Measurements from ENCODE around the gene TTLL9.
A peak's percentile ranks its signal among the peaks of the same experiment; 100 is the strongest.

Gene TTLL9

DNA sequence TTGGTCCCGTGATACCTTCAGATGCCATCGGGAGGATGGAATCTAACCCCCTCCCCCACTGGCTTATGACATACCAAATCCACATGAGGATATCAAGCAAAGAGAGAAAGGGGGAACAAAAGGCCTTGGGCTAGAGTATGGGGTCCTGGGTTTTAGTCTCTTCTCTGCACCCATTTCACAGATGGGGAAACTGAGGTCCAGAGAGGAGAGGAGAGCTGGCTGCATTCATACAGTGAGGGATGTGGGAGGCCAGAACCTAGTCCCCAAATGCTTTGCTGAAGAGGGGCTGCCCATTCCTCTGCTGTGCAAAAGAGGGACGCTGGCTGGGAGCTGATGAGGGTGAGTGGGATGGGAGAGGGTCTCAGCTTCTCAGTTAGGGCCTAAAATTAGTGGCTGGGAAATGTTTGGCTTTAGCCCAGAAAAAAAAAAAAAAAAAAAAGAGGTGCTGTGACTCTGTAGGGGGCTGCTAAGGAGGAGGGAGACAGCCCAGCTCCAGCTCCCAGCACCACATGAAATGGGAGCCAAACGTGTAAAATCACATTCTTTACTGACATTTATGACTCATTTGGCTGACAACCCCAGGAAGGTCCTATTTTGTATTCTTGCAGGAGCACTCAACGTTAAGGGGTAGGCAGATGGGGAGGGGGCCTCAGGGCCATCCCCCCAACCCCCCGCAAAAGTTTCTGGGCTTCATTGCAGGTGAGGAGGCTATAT lies 109.4 kb downstream of the TTLL9 start:
- no peak for TF ChIP-seq SIN3A (IDR thresholded peaks at IDR 0.05; ENCODE audit: borderline replicate concordance, insufficient read depth, low read length)
- no peak for TF ChIP-seq FOXP2 (optimal IDR thresholded peaks at IDR 0.05; ENCODE audit: borderline replicate concordance, extremely low read depth, extremely low read length, insufficient read depth)
- TF ChIP-seq POLR2AphosphoS5 (IDR thresholded peaks at IDR 0.05; ENCODE audit: low read depth, low read length): no peak
- TF ChIP-seq TAF1 (IDR thresholded peaks at IDR 0.05; ENCODE audit: borderline replicate concordance, insufficient read depth, low read length): no peak

- TF ChIP-seq SIN3A (IDR thresholded peaks at IDR 0.05; ENCODE audit: borderline replicate concordance, insufficient read depth, low read length): no peak
- TF ChIP-seq, protein P1, sequence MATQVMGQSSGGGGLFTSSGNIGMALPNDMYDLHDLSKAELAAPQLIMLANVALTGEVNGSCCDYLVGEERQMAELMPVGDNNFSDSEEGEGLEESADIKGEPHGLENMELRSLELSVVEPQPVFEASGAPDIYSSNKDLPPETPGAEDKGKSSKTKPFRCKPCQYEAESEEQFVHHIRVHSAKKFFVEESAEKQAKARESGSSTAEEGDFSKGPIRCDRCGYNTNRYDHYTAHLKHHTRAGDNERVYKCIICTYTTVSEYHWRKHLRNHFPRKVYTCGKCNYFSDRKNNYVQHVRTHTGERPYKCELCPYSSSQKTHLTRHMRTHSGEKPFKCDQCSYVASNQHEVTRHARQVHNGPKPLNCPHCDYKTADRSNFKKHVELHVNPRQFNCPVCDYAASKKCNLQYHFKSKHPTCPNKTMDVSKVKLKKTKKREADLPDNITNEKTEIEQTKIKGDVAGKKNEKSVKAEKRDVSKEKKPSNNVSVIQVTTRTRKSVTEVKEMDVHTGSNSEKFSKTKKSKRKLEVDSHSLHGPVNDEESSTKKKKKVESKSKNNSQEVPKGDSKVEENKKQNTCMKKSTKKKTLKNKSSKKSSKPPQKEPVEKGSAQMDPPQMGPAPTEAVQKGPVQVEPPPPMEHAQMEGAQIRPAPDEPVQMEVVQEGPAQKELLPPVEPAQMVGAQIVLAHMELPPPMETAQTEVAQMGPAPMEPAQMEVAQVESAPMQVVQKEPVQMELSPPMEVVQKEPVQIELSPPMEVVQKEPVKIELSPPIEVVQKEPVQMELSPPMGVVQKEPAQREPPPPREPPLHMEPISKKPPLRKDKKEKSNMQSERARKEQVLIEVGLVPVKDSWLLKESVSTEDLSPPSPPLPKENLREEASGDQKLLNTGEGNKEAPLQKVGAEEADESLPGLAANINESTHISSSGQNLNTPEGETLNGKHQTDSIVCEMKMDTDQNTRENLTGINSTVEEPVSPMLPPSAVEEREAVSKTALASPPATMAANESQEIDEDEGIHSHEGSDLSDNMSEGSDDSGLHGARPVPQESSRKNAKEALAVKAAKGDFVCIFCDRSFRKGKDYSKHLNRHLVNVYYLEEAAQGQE (IDR thresholded peaks at IDR 0.05; ENCODE audit: insufficient read depth in 1 of 2, low read depth in 2 of 2, low read length in 2 of 2): peak; percentile 31 to 62; a peak in 1 of 4 replicates
These were observed 111.3 kb downstream of the TTLL9 start for GRCh38 chr20:31981784-31982183.

- no peak for TF ChIP-seq POLR2AphosphoS5 (IDR thresholded peaks at IDR 0.05; ENCODE audit: low read depth, low read length)
- TF ChIP-seq, protein P1 (IDR thresholded peaks at IDR 0.05; ENCODE audit: insufficient read depth in 1 of 2, low read depth in 2 of 2, low read length in 2 of 2): no peak
- TF ChIP-seq TAF1 (IDR thresholded peaks at IDR 0.05; ENCODE audit: borderline replicate concordance, insufficient read depth, low read length): no peak
- no peak for TF ChIP-seq SIN3A (IDR thresholded peaks at IDR 0.05; ENCODE audit: borderline replicate concordance, insufficient read depth, low read length)
- no peak for TF ChIP-seq FOXP2 (optimal IDR thresholded peaks at IDR 0.05; ENCODE audit: borderline replicate concordance, extremely low read depth, extremely low read length, insufficient read depth)
These were observed 114.6 kb downstream of the TTLL9 start for GRCh38 chr20:31984981-31985471.

DNA sequence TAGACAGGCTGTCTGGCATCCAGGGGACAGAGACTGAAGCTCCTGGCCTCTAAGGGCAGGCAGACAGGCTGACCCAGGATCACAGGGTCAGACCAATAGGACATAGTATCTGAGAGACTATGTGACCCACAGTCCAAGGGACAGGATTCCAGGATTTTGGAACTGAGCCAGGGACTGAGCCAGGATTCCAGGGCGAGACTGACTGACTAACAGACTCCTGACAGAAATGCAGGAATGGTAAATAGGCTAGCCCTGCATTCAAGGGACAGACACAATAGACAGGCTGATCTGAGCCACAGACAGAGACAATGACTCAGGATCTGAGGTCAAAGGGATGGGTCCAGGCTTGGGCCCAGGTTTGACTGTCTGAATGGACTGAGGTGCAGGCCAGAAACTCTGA lies 117.3 kb downstream of the TTLL9 start:
- TF ChIP-seq POLR2AphosphoS5 (IDR thresholded peaks at IDR 0.05; ENCODE audit: low read depth, low read length): no peak
- TF ChIP-seq TAF1 (IDR thresholded peaks at IDR 0.05; ENCODE audit: borderline replicate concordance, insufficient read depth, low read length): no peak
- no peak for TF ChIP-seq FOXP2 (optimal IDR thresholded peaks at IDR 0.05; ENCODE audit: borderline replicate concordance, extremely low read depth, extremely low read length, insufficient read depth)

DNA sequence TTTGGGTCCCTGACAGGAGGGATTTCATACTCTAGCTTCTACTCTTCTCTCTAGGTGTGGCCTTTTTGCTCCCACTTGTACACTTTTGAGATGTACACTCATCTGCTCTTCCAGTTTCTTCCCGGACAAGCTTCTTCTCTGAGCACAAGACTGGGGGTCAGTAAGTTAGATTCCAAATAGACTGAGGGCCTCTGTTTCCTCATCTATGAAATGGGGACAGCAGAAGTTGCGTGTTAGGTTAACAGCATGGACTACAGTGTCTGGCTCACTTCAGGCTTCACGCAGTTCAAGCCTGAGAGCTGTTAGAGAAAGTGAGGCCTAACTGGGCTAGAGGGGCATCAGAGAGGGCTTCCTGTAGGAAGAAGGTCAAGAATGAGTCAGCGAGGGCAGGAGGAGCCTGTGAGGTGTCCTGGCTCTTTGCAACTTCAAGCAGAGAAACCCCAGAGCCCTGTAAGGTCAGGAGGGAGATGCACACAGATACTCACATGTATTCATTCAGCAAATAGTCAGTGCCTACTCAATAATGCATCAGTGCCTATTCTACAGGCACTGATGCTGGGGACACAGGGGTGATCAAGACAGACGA lies 118.1 kb downstream of the TTLL9 start:
- TF ChIP-seq POLR2AphosphoS5 (IDR thresholded peaks at IDR 0.05; ENCODE audit: low read depth, low read length) (no peak), FOXP2 (optimal IDR thresholded peaks at IDR 0.05; ENCODE audit: borderline replicate concordance, extremely low read depth, extremely low read length, insufficient read depth) (no peak), TAF1 (IDR thresholded peaks at IDR 0.05; ENCODE audit: borderline replicate concordance, insufficient read depth, low read length) (no peak), SIN3A (IDR thresholded peaks at IDR 0.05; ENCODE audit: borderline replicate concordance, insufficient read depth, low read length) (no peak)
- TF ChIP-seq, protein P1 (IDR thresholded peaks at IDR 0.05; ENCODE audit: insufficient read depth in 1 of 2, low read depth in 2 of 2, low read length in 2 of 2): no peak

DNA sequence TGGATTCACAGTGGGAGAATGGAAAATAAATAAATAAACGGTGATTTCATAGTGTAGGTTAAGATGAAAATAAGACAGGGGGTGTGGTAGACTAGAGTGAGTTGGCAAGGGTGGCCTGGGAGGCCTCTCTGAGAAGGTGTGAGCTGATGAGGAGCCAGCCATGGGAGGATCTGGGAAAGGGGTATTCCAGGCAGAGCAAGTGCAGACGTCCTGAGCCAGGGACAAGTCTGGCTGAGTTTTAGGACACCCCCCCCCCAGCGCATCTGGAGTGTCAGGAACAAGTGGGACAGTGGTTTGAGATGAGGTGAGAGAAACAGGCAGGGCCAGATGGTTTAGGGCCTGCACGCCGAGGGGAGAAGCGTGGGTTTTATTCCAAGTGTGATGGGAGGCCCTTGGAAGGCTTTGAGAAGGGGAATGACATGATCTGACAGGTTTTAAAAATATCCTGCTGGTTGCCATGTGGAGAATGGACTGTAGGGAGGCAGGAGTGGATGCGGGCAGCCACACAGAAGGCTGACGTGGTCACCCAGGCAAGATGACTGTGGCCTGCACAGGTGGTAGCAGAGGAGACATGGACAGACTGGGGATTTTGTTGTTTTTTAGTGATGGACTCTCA lies 118.7 kb downstream of the TTLL9 start:
- TF ChIP-seq TAF1 (IDR thresholded peaks at IDR 0.05; ENCODE audit: borderline replicate concordance, insufficient read depth, low read length) (no peak), SIN3A (IDR thresholded peaks at IDR 0.05; ENCODE audit: borderline replicate concordance, insufficient read depth, low read length) (no peak), POLR2AphosphoS5 (IDR thresholded peaks at IDR 0.05; ENCODE audit: low read depth, low read length) (no peak), FOXP2 (optimal IDR thresholded peaks at IDR 0.05; ENCODE audit: borderline replicate concordance, extremely low read depth, extremely low read length, insufficient read depth) (no peak)
- TF ChIP-seq, protein P1 (IDR thresholded peaks at IDR 0.05; ENCODE audit: insufficient read depth in 1 of 2, low read depth in 2 of 2, low read length in 2 of 2): no peak

Data from PFSK-1 (cell line).